Natural killer cell (primary cell): ENCODE results near the gene JPH2. TPM values are rescaled to one million over a fixed set of nuclear protein-coding genes. Genes with fewer than 3 reads are reported as not detected.

Experiments
- ATAC-seq, 3 donors: fragments of 150-1000 bp in 2 of 3; fragments of 200-7000 bp in 1 of 3; cut with Tn5 transposase; 1 replicate in 1 of 3; 2 replicates in 2 of 3; pipeline ENCODE4 v1.10.0; 2021; ENCODE audit warnings: mild to moderate bottlenecking in 2 of 3, moderate library complexity in 2 of 3
- DNase-seq, 2 donors: peaks; one replicate each; pipeline versions ENCODE4 v3.0.0 to v3.0.0-alpha.2; 2013 to 2021; ENCODE audit warnings: mixed read lengths in 1 of 2
- H3K27ac ChIP-seq: one replicate; pipeline ENCODE4 v1.5.1; 2013; ENCODE audit warnings: mild to moderate bottlenecking, low read length
- H3K27me3 ChIP-seq: one replicate; pipeline ENCODE4 v1.6.1; 2013; ENCODE audit warnings: low read length; ENCODE audit not compliant: control insufficient read depth, insufficient read depth
- H3K36me3 ChIP-seq: one replicate; pipeline ENCODE4 v1.6.1; 2013; ENCODE audit warnings: low read length; ENCODE audit not compliant: control insufficient read depth, insufficient read depth
- H3K4me1 ChIP-seq: one replicate; pipeline ENCODE4 v1.6.1; 2013; ENCODE audit warnings: low read length; ENCODE audit not compliant: control insufficient read depth, insufficient read depth
- H3K4me3 ChIP-seq: one replicate; pipeline ENCODE4 v1.5.1; 2013; ENCODE audit warnings: low read length
- H3K9me3 ChIP-seq: one replicate; pipeline ENCODE4 v1.6.1; 2013; ENCODE audit warnings: low read length; ENCODE audit not compliant: control insufficient read depth, insufficient read depth
- H3K27ac Mint-ChIP-seq, 2 donors: one replicate each; pipeline ENCODE4 v1.8.0; 2022; ENCODE audit warnings: mild to moderate bottlenecking in 2 of 2, mixed read lengths in 2 of 2, moderate library complexity in 1 of 2
- H3K27me3 Mint-ChIP-seq, 2 donors: one replicate each; pipeline ENCODE4 v1.8.0; 2022; ENCODE audit warnings: low read depth in 2 of 2, mixed read lengths in 2 of 2
- H3K36me3 Mint-ChIP-seq: one replicate; pipeline ENCODE4 v1.8.0; 2022; ENCODE audit warnings: mixed read lengths
- H3K4me1 Mint-ChIP-seq, 2 donors: one replicate each; pipeline ENCODE4 v1.8.0; 2022; ENCODE audit warnings: mixed read lengths in 2 of 2
- H3K4me3 Mint-ChIP-seq: one replicate; pipeline ENCODE4 v1.8.0; 2022; ENCODE audit warnings: mild to moderate bottlenecking, moderate library complexity, mixed read lengths
- H3K9me3 Mint-ChIP-seq, 2 donors: one replicate each; pipeline ENCODE4 v1.8.0; 2022; ENCODE audit warnings: mixed read lengths in 2 of 2
- CTCF ChIP-seq: fragments of 200-600 bp; IDR thresholded peaks from one replicate; pipeline ENCODE4 v1.8.0; 2022; ENCODE audit warnings: antibody characterized with exemption
- WGBS: methylation state at CpG from one replicate; pipeline ENCODE4 v1.1.7; 2013; ENCODE audit warnings: missing lambda C conversion rate; ENCODE audit not compliant: insufficient coverage; 5-methylcytosine and 5-hydroxymethylcytosine counted together
- intact Hi-C: fragments of 100-400 bp; cut with micrococcal nuclease; formaldehyde crosslinking; loops from one replicate; pipeline ENCODE4 v1.14.2; 2022
- total RNA-seq, 4 donors: library from RNA; stranded (reverse); fragments of 120-200 nt in 1 of 4; gene quantifications; one replicate each; pipeline versions ENCODE4 v1.2.3 to v1.2.4, GENCODE V29; 2013 to 2022

JPH2 gene
- total RNA-seq, 3 donors from 2014 or later (not counting 1 experiment from before 2014, with no cell fraction given), result not detected

DNA sequence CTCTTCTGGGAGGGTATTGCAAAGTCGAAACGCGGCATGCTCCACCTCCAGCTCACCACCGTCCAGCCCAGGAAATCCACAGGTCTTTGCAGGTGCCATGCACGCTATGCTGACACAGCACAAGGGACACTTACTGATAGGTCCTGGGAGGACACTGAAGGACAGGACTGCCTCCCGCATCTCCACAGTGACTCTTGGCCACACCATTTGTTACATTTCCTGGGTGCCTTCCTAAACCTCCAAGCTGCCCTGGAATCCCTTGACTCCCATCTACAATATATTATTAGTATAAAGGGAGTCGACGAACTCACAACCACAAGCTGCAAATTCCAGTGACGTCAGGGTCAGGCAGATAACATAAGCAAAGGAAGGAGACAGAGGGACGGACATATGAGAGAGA is 106.9 kb downstream of the JPH2 start:
- no peak overlapping the region for H3K4me3 Mint-ChIP-seq
- TF ChIP-seq CTCF, result no peak
- no peak overlapping the region for H3K27ac ChIP-seq
- peaks cover 8% of the 10 kb centered on the region for H3K4me1 ChIP-seq
- H3K4me3 ChIP-seq, result no peak overlapping the region
- H3K27me3 ChIP-seq, result no peaks in the 10 kb centered on the region
- DNase-seq (no peak), ATAC-seq (no peak)
- no peaks in the 10 kb centered on the region for H3K9me3 ChIP-seq
- no peaks in the 10 kb centered on the region for H3K36me3 Mint-ChIP-seq
- no peaks in the 10 kb centered on the region for H3K9me3 Mint-ChIP-seq
- intact Hi-C loops, result loop anchor here (1.0 to 5.0 kb wide), 3 partner anchors 24 to 543 kb away; no protein-coding TSS in a partner anchor
- H3K27me3 Mint-ChIP-seq, result peaks cover 22 to 48% of the 10 kb centered on the region in 2 donors
- no peaks in the 10 kb centered on the region for H3K36me3 ChIP-seq
- no peak overlapping the region for H3K27ac Mint-ChIP-seq
- H3K4me1 Mint-ChIP-seq, result peaks cover under 1 to 7% of the 10 kb centered on the region in 2 donors
- WGBS, result 69% methylated on average over 10 of the region's 10 CpGs

GRCh38 chr20:44079291-44079690 is 107.7 kb downstream of the JPH2 start:
- no peaks in the 10 kb centered on the region for H3K27me3 ChIP-seq
- H3K36me3 ChIP-seq, result no peaks in the 10 kb centered on the region
- intact Hi-C loops, result no loop called here
- ATAC-seq (no peak), DNase-seq (no peak)
- Mint-ChIP-seq H3K4me3 (no peak overlapping the region), H3K9me3 (no peaks in the 10 kb centered on the region), H3K27me3 (peaks cover 30 to 56% of the 10 kb centered on the region in 2 donors), H3K4me1 (peaks cover 7 to 13% of the 10 kb centered on the region in 2 donors), H3K36me3 (no peaks in the 10 kb centered on the region), H3K27ac (no peak overlapping the region)
- no peaks in the 10 kb centered on the region for H3K9me3 ChIP-seq
- no peak overlapping the region for H3K4me3 ChIP-seq
- H3K27ac ChIP-seq, result no peak overlapping the region
- H3K4me1 ChIP-seq, result peaks cover 11% of the 10 kb centered on the region
- 85% methylated on average over 10 of the region's 10 CpGs for WGBS
- no peak for TF ChIP-seq CTCF

DNA sequence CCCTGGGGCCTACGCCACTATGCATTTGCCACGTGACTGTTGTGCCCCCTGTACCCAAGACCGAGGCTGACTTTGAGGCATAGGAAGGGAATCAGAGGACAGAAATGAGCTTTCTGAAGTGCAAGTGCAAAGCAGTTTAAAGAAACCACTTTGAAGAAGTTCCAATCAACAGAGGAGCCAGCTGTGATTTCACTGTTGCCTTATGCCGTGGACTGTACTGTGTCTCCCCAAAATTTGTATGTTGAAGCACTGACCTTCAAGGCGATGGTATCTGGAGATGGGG is 111.1 kb downstream of the JPH2 start:
- H3K36me3 ChIP-seq, result no peaks in the 10 kb centered on the region
- Mint-ChIP-seq H3K36me3 (no peaks in the 10 kb centered on the region), H3K9me3 (no peaks in the 10 kb centered on the region), H3K4me3 (no peak overlapping the region), H3K4me1 (peaks cover 7 to 21% of the 10 kb centered on the region in 2 donors), H3K27ac (no peak overlapping the region), H3K27me3 (peaks cover 42 to 68% of the 10 kb centered on the region in 2 donors)
- H3K27ac ChIP-seq, result no peak overlapping the region
- ATAC-seq, result no peak
- H3K4me1 ChIP-seq, result peaks cover 16% of the 10 kb centered on the region
- DNase-seq, result no peak
- H3K9me3 ChIP-seq, result no peaks in the 10 kb centered on the region
- intact Hi-C loops, result no loop called here
- no peaks in the 10 kb centered on the region for H3K27me3 ChIP-seq
- no peak overlapping the region for H3K4me3 ChIP-seq
- WGBS, result 99% methylated on average over 5 of the region's 5 CpGs
- no peak for TF ChIP-seq CTCF

GRCh38 chr20:44075191-44075949 is 111.6 kb downstream of the JPH2 start:
- Mint-ChIP-seq H3K9me3 (no peaks in the 10 kb centered on the region), H3K4me1 (peaks cover 12 to 24% of the 10 kb centered on the region in 2 donors), H3K27ac (no peak overlapping the region), H3K36me3 (no peaks in the 10 kb centered on the region), H3K4me3 (no peak overlapping the region), H3K27me3 (peaks cover 44 to 66% of the 10 kb centered on the region in 2 donors)
- no peak for ATAC-seq
- Histone ChIP-seq H3K36me3 (no peaks in the 10 kb centered on the region), H3K9me3 (no peaks in the 10 kb centered on the region), H3K27ac (no peak overlapping the region), H3K27me3 (no peaks in the 10 kb centered on the region), H3K4me3 (no peak overlapping the region), H3K4me1 (peaks cover 21% of the 10 kb centered on the region)
- WGBS, result 91% methylated on average over 23 of the region's 23 CpGs
- no peak for TF ChIP-seq CTCF
- DNase-seq, result no peak
- intact Hi-C loops, result no loop called here
